GM23248 (cell line): ENCODE data around the gene COL15A1.

Source experiments
- EZH2 ChIP-seq: fragments of 200-600 bp; sonication (generic); IDR thresholded peaks from 2 replicates; pipeline ENCODE4 v1.6.1; 2018; ENCODE audit warnings: antibody characterized with exemption, mild to moderate bottlenecking; ENCODE audit not compliant: insufficient read depth, poor library complexity, severe bottlenecking
- EZH2phosphoT487 ChIP-seq: fragments of 200-600 bp; sonication (generic); IDR thresholded peaks from 2 replicates; pipeline ENCODE4 v1.6.1; 2018; ENCODE audit warnings: antibody characterized with exemption, moderate library complexity, mild to moderate bottlenecking, low read depth; ENCODE audit not compliant: insufficient read depth

DNA sequence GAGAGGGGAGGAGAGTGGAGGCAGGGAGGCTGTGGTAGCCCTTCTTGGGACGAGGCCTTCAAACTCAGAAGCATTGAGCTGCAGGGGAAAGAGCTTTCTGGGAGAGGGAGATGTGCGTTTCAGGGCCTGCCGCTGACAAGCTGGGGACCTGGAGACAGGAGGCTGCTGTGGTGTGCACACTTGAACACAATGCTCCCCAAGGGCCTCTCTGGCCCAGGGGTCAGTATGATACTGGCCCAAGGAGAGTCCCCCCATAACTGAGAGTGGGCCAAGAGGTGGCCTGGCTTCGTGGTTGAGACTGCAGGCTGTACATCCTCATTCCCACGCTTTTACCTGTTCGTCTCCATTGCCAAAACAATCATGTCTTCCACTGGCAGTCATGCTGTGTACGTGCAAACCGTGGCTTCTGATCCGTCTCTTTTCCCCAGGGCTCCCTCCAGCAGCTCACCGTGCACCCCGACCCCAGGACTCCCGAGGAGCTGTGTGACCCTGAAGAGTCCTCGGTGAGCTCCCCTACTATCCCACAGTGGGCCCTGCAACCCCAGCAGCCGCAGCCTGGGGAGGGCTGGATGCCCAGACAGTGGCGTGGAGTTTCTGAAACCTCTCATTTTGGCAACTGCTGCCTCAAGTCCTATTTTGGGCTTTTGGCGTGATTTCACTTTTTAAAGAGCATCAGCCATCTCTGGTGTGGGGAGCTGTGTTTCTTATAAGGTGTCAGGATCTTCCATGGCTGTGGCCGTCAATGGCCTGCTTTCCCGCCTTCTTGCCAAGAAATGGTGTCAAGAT lies 43.4 kb downstream of the COL15A1 start:
- TF ChIP-seq EZH2 (no peak), EZH2phosphoT487 (no peak)
